ENCODE measurements around the gene CGAS.

CGAS gene

DNA sequence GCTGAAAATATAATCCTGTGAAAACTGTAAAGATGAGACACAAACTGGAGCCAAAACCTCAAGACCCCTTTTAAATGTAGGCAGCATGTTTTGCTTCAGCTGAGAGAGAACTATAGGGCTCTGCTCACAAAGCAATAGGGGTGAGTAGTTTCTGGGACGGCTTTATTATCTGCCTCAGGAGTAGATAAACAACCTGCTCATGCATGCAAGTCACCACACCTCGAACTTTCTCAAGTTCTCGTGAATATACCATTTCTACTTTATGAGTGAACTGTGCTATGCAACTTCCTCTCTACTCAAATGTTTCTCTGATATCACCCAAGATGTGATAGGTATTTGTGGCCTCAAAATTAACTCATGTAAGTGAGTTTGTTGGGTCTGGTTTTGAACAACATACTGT lies 74.9 kb downstream of the CGAS start:
- TF ChIP-seq TAF1 (IDR thresholded peaks at IDR 0.05; ENCODE audit: borderline replicate concordance, insufficient read depth, low read length) (no peak), FOXP2 (optimal IDR thresholded peaks at IDR 0.05; ENCODE audit: borderline replicate concordance, extremely low read depth, extremely low read length, insufficient read depth) (no peak), REST (IDR thresholded peaks at IDR 0.05; ENCODE audit: insufficient read depth in 1 of 2, low read depth in 2 of 2, low read length in 2 of 2) (no peak), SIN3A (IDR thresholded peaks at IDR 0.05; ENCODE audit: borderline replicate concordance, insufficient read depth, low read length) (no peak), POLR2AphosphoS5 (IDR thresholded peaks at IDR 0.05; ENCODE audit: low read depth, low read length) (no peak)

DNA sequence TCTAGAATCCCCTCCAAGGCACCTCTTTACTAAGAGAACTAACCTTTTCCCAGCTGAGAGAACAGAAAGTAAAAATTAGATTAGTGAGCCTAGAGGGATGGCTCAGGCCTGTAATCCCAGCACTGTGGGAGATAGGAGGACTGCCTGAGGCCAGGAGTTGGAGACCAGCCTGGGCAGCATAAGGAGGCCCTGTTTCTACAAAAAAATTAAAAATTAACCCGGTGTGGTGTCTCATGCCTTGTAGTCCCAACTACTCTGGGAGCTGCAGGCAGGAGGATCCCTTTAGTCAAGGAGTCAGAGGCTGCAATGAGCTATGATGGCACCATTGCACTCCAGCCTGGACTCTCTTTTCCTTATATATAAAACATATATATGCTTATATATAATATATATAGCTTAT lies 76.9 kb downstream of the CGAS start:
- no peak for TF ChIP-seq REST (IDR thresholded peaks at IDR 0.05; ENCODE audit: insufficient read depth in 1 of 2, low read depth in 2 of 2, low read length in 2 of 2)
- TF ChIP-seq TAF1 (IDR thresholded peaks at IDR 0.05; ENCODE audit: borderline replicate concordance, insufficient read depth, low read length), result no peak
- no peak for TF ChIP-seq FOXP2 (optimal IDR thresholded peaks at IDR 0.05; ENCODE audit: borderline replicate concordance, extremely low read depth, extremely low read length, insufficient read depth)
- no peak for TF ChIP-seq POLR2AphosphoS5 (IDR thresholded peaks at IDR 0.05; ENCODE audit: low read depth, low read length)
- no peak for TF ChIP-seq SIN3A (IDR thresholded peaks at IDR 0.05; ENCODE audit: borderline replicate concordance, insufficient read depth, low read length)
